ENCODE results near the gene FOXP4.

FOXP4 gene

GRCh38 chr6:41586252-41587007, 40.2 kb downstream of the FOXP4 start:
- DNase-seq: no peak

- DNase-seq: no peak
These were observed 41.1 kb downstream of the FOXP4 start for GRCh38 chr6:41587131-41587879.

- DNase-seq: no peak
These were observed 41.9 kb downstream of the FOXP4 start for GRCh38 chr6:41588111-41588510.

- no peak for DNase-seq
These were observed 43.0 kb downstream of the FOXP4 start for GRCh38 chr6:41589223-41589622.

GRCh38 chr6:41589636-41590622, 43.7 kb downstream of the FOXP4 start:
- no peak for DNase-seq

- no peak for DNase-seq
These were observed 44.9 kb downstream of the FOXP4 start for GRCh38 chr6:41591122-41591521.

GRCh38 chr6:41591859-41592502, 45.8 kb downstream of the FOXP4 start:
- peak in 1 of 2 experiments; percentile 63 for DNase-seq

GRCh38 chr6:41593406-41593805, 47.2 kb downstream of the FOXP4 start:
- no peak for DNase-seq

GRCh38 chr6:41593839-41594238, 47.7 kb downstream of the FOXP4 start:
- no peak for DNase-seq

- no peak for DNase-seq
These were observed 48.1 kb downstream of the FOXP4 start for GRCh38 chr6:41594326-41594725.

GRCh38 chr6:41594766-41595165, 48.6 kb downstream of the FOXP4 start:
- DNase-seq: no peak

GRCh38 chr6:41595166-41595565, 49.0 kb downstream of the FOXP4 start:
- DNase-seq: no peak

GRCh38 chr6:41596096-41596685, 50.0 kb downstream of the FOXP4 start:
- no peak for DNase-seq

GRCh38 chr6:41596807-41597206, 50.6 kb downstream of the FOXP4 start:
- no peak for DNase-seq

- DNase-seq: no peak
These were observed 51.2 kb downstream of the FOXP4 start for GRCh38 chr6:41597246-41598000.

- DNase-seq: no peak
These were observed 52.5 kb downstream of the FOXP4 start for GRCh38 chr6:41598670-41599014.

GRCh38 chr6:41599015-41599851, 53.1 kb downstream of the FOXP4 start:
- no peak for DNase-seq

- DNase-seq: no peak
These were observed 53.8 kb downstream of the FOXP4 start for GRCh38 chr6:41599852-41600445.

- DNase-seq: no peak
These were observed 54.5 kb downstream of the FOXP4 start for GRCh38 chr6:41600499-41601247.

GRCh38 chr6:41601248-41601549, 55.0 kb downstream of the FOXP4 start:
- DNase-seq: no peak

All from NCI-H187 (cell line).